SK-N-SH (cell line): ENCODE data around the gene CASP8AP2. TPM values are rescaled to one million over a fixed set of nuclear protein-coding genes. Genes with fewer than 3 reads are reported as not detected.

ENCODE experiments used
- CTCF ChIA-PET: fragments of 300-600, 350-600 bp; formaldehyde crosslinking; extraction: SDS; loops from one replicate; lab custom pipeline; 2021; lab: Yijun Ruan, JAX
- POLR2A ChIA-PET: fragments of 350-600 bp; sonication (Branson Sonifier 250); formaldehyde crosslinking; extraction: SDS; loops from one replicate; lab custom pipeline; 2020; ENCODE audit warnings: antibody characterized with exemption, inconsistent platforms; lab: Yijun Ruan, JAX
- DNase-seq: peaks from one replicate; pipeline ENCODE4 v3.0.0; 2012
- H2AFZ ChIP-seq: fragments of 200-600 bp; sonication (generic); 2 replicates; pipeline ENCODE4 v1.8.1; 2016; ENCODE audit warnings: antibody characterized with exemption, mild to moderate bottlenecking, low read depth
- H3F3A ChIP-seq: fragments of 200-600 bp; sonication (generic); replicated peaks from 2 replicates; pipeline ENCODE3; 2016; ENCODE audit warnings: antibody characterized with exemption, mild to moderate bottlenecking; ENCODE audit not compliant: insufficient read depth
- H3K27ac ChIP-seq, 2 experiments: fragments of 200-500 bp in 1 of 2; fragments of 200-600 bp in 1 of 2; sonication (Bioruptor generic) in 1 of 2; sonication (generic), shearing (Covaris generic) in 1 of 2; 2 replicates each; pipeline versions ENCODE4 v1.5.1 to v1.6.1; 2014 to 2016; ENCODE audit warnings: low read depth in 2 of 2, inconsistent platforms in 1 of 2, low read length in 1 of 2, mild to moderate bottlenecking in 1 of 2, mixed read lengths in 1 of 2
- H3K27me3 ChIP-seq: fragments of 200-600 bp; sonication (generic), shearing (Covaris generic); 2 replicates; pipeline ENCODE4 v1.6.1; 2016; ENCODE audit warnings: mixed run types; ENCODE audit not compliant: insufficient read depth
- H3K36me3 ChIP-seq, 2 experiments: fragments of 200-500 bp in 1 of 2; fragments of 200-600 bp in 1 of 2; sonication (Bioruptor generic) in 1 of 2; sonication (generic) in 1 of 2; replicated peaks in 1 of 2; 2 replicates each; pipeline versions ENCODE3 to v1.5.1; 2014 to 2016; ENCODE audit warnings: low read length in 1 of 2, mild to moderate bottlenecking in 1 of 2; ENCODE audit not compliant: insufficient read depth in 2 of 2, control insufficient read depth in 1 of 2
- H3K4me1 ChIP-seq, 2 experiments: fragments of 200-500 bp in 1 of 2; fragments of 200-600 bp in 1 of 2; sonication (Bioruptor generic) in 1 of 2; sonication (generic), shearing (Covaris generic) in 1 of 2; 2 replicates each; pipeline versions ENCODE4 v1.5.1 to v1.6.1; 2014 to 2016; ENCODE audit warnings: low read depth in 1 of 2, low read length in 1 of 2, mixed run types in 1 of 2; ENCODE audit not compliant: insufficient read depth in 2 of 2, control insufficient read depth in 1 of 2
- H3K4me2 ChIP-seq: fragments of 200-600 bp; sonication (generic), shearing (Covaris generic); 2 replicates; pipeline ENCODE4 v1.6.1; 2017; ENCODE audit warnings: mixed run types
- H3K4me3 ChIP-seq, 2 experiments: fragments of 200-500 bp in 1 of 2; fragments of 200-600 bp in 1 of 2; sonication (Bioruptor generic) in 1 of 2; sonication (generic), shearing (Covaris generic) in 1 of 2; 2 replicates each; pipeline versions ENCODE4 v1.5.1 to v1.8.1; 2014 to 2016; ENCODE audit warnings: low read depth in 2 of 2, inconsistent platforms in 1 of 2, low read length in 1 of 2, mild to moderate bottlenecking in 1 of 2, mixed read lengths in 1 of 2, moderate library complexity in 1 of 2
- H3K79me2 ChIP-seq: fragments of 200-600 bp; sonication (generic); 2 replicates; pipeline ENCODE4 v1.8.1; 2017; ENCODE audit warnings: mild to moderate bottlenecking; ENCODE audit not compliant: insufficient read depth
- H3K9ac ChIP-seq: fragments of 200-600 bp; sonication (generic); 2 replicates; pipeline ENCODE4 v1.6.1; 2017; ENCODE audit warnings: mixed run types
- H3K9me2 ChIP-seq: fragments of 200-600 bp; sonication (generic); 2 replicates; pipeline ENCODE4 v1.6.1; 2017; ENCODE audit warnings: mixed run types
- H3K9me3 ChIP-seq: fragments of 200-600 bp; sonication (generic); 2 replicates; pipeline ENCODE4 v1.6.1; 2017; ENCODE audit warnings: mixed run types, mild to moderate bottlenecking, moderate library complexity
- H4K20me1 ChIP-seq: fragments of 200-600 bp; sonication (generic); 2 replicates; pipeline ENCODE4 v1.6.1; 2017; ENCODE audit warnings: mild to moderate bottlenecking, mixed run types; ENCODE audit not compliant: insufficient read depth
- EP300 ChIP-seq, 2 experiments: IDR thresholded peaks; 2 replicates each; pipeline versions ENCODE4 v1.4.0 to v1.6.1; 2012; ENCODE audit warnings: borderline replicate concordance in 1 of 2, low read depth in 1 of 2, low read length in 1 of 2
- EZH2phosphoT487 ChIP-seq: fragments of 200-600 bp; sonication (generic); IDR thresholded peaks from 2 replicates; pipeline ENCODE4 v1.6.1; 2017; ENCODE audit warnings: low read depth, mixed run types, mild to moderate bottlenecking, antibody characterized with exemption, moderate library complexity, borderline replicate concordance
- FOXJ3 ChIP-seq: sonication (generic); formaldehyde crosslinking; IDR thresholded peaks from 2 replicates; pipeline ENCODE4 v1.5.1; 2020; ENCODE audit warnings: mild to moderate bottlenecking, missing genetic modification reagents
- FOXM1 ChIP-seq: IDR thresholded peaks from 2 replicates; pipeline ENCODE4 v1.4.0; 2012; ENCODE audit warnings: low read depth, mild to moderate bottlenecking
- IRF3 ChIP-seq: fragments of 150-350 bp; IDR thresholded peaks from 2 replicates; pipeline ENCODE4 v1.6.1; 2016; ENCODE audit warnings: mild to moderate bottlenecking, low read depth, low read length
- NFIC ChIP-seq: IDR thresholded peaks from 2 replicates; pipeline ENCODE4 v1.4.0; 2012; ENCODE audit warnings: borderline replicate concordance
- NRF1 ChIP-seq: IDR thresholded peaks from 2 replicates; pipeline ENCODE4 v1.6.1; 2012; ENCODE audit warnings: low read depth, mild to moderate bottlenecking, low read length
- RFX5 ChIP-seq: IDR thresholded peaks from 2 replicates; pipeline ENCODE4 v1.6.1; 2012; ENCODE audit warnings: mild to moderate bottlenecking, improper control_type of control experiment, low read length
- SIN3A ChIP-seq: IDR thresholded peaks from 2 replicates; pipeline ENCODE4 v1.6.1; 2012; ENCODE audit warnings: low read depth, mild to moderate bottlenecking, low read length, moderate library complexity, borderline replicate concordance
- TAF1 ChIP-seq: IDR thresholded peaks from 2 replicates; pipeline ENCODE4 v1.6.1; 2012; ENCODE audit warnings: low read depth, mild to moderate bottlenecking, low read length, moderate library complexity, borderline replicate concordance
- USF2 ChIP-seq: fragments of 150-350 bp; IDR thresholded peaks from 2 replicates; pipeline ENCODE4 v1.6.1; 2017; ENCODE audit warnings: antibody characterized with exemption, low read length, low read depth, borderline replicate concordance
- WGBS: methylation state at CpG from one replicate; pipeline ENCODE4 v1.1.6; 2017; ENCODE audit warnings: low lambda C conversion rate; 5-methylcytosine and 5-hydroxymethylcytosine counted together
- polyA plus RNA-seq, 3 experiments: library from polyadenylated mRNA; depleted of rRNA; stranded (reverse); fragments of >200 nt; gene quantifications; 2 replicates each; pipeline ENCODE4 v1.2.3, GENCODE V29; 2012
- TF ChIP-seq, protein P1 (sequence below): fragments of 200-600 bp; sonication (generic); IDR thresholded peaks from 2 replicates; pipeline ENCODE4 v1.6.1; 2017; ENCODE audit warnings: antibody characterized with exemption, mild to moderate bottlenecking, moderate library complexity
- TF ChIP-seq, protein P2 (sequence below): IDR thresholded peaks from 2 replicates; pipeline ENCODE4 v1.4.0; 2012; ENCODE audit warnings: low read depth, borderline replicate concordance

Gene CASP8AP2
- polyA plus RNA-seq, 1 of the 3 experiments (the other 2 are of a cell fraction), result 2.8 TPM

- H3K9me2 ChIP-seq, result no peaks in the 10 kb centered on the region
- peaks cover 32 to 59% of the 10 kb centered on the region in 2 experiments for H3K36me3 ChIP-seq
- no peak overlapping the region for H2AFZ ChIP-seq
- no peak overlapping the region for H3K4me2 ChIP-seq
- H3K4me1 ChIP-seq, result no peaks in the 10 kb centered on the region
- no peak overlapping the region for H3K9ac ChIP-seq
- TF ChIP-seq, protein P1, sequence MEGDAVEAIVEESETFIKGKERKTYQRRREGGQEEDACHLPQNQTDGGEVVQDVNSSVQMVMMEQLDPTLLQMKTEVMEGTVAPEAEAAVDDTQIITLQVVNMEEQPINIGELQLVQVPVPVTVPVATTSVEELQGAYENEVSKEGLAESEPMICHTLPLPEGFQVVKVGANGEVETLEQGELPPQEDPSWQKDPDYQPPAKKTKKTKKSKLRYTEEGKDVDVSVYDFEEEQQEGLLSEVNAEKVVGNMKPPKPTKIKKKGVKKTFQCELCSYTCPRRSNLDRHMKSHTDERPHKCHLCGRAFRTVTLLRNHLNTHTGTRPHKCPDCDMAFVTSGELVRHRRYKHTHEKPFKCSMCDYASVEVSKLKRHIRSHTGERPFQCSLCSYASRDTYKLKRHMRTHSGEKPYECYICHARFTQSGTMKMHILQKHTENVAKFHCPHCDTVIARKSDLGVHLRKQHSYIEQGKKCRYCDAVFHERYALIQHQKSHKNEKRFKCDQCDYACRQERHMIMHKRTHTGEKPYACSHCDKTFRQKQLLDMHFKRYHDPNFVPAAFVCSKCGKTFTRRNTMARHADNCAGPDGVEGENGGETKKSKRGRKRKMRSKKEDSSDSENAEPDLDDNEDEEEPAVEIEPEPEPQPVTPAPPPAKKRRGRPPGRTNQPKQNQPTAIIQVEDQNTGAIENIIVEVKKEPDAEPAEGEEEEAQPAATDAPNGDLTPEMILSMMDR, result no peak
- TF ChIP-seq, protein P2, sequence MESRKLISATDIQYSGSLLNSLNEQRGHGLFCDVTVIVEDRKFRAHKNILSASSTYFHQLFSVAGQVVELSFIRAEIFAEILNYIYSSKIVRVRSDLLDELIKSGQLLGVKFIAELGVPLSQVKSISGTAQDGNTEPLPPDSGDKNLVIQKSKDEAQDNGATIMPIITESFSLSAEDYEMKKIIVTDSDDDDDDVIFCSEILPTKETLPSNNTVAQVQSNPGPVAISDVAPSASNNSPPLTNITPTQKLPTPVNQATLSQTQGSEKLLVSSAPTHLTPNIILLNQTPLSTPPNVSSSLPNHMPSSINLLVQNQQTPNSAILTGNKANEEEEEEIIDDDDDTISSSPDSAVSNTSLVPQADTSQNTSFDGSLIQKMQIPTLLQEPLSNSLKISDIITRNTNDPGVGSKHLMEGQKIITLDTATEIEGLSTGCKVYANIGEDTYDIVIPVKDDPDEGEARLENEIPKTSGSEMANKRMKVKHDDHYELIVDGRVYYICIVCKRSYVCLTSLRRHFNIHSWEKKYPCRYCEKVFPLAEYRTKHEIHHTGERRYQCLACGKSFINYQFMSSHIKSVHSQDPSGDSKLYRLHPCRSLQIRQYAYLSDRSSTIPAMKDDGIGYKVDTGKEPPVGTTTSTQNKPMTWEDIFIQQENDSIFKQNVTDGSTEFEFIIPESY, result no peak
- no peak for TF ChIP-seq TAF1
- TF ChIP-seq USF2, result no peak
- TF ChIP-seq NRF1, result no peak
- no peak for TF ChIP-seq FOXJ3 (CRISPR knock-in tag)
- no peak for TF ChIP-seq SIN3A
- no peak for TF ChIP-seq EZH2phosphoT487
- TF ChIP-seq RFX5, result no peak
- TF ChIP-seq FOXM1, result no peak
- TF ChIP-seq EP300 (IDR thresholded peaks at IDR 0.05; ENCODE audit: borderline replicate concordance in 1 of 2, low read depth in 1 of 2, low read length in 1 of 2), result no peak
- no peak for TF ChIP-seq NFIC
- no peak for TF ChIP-seq IRF3
- H3K9me3 ChIP-seq, result no peaks in the 10 kb centered on the region
- CTCF ChIA-PET, result no interaction called here
- no peaks in the 10 kb centered on the region for H3K79me2 ChIP-seq
- WGBS, result 89% methylated on average over 6 of the region's 6 CpGs
- H3K27ac ChIP-seq, result no peak overlapping the region
- no peak for DNase-seq
- H3K4me3 ChIP-seq, result no peak overlapping the region
- no peaks in the 10 kb centered on the region for H3K27me3 ChIP-seq
- H4K20me1 ChIP-seq, result no peaks in the 10 kb centered on the region
- no peaks in the 10 kb centered on the region for H3F3A ChIP-seq
- POLR2A ChIA-PET, result no interaction called here
Observed at GRCh38 chr6:89781070-89782034, 48.3 kb upstream of the CASP8AP2 start.
